DOHH2 (cell line): ENCODE data around the gene LHFPL6.

Source experiments
- CTCF ChIP-seq: fragments of 200-600 bp; sonication (generic); IDR thresholded peaks from one replicate; pipeline ENCODE4 v1.5.1; 2014; ENCODE audit warnings: antibody characterized with exemption, mild to moderate bottlenecking, low read depth, low read length; ENCODE audit not compliant: poor library complexity, severe bottlenecking
- EZH2phosphoT487 ChIP-seq: fragments of 200-600 bp; sonication (generic); IDR thresholded peaks from 2 replicates; pipeline ENCODE4 v1.6.1; 2017; ENCODE audit warnings: borderline replicate concordance, mild to moderate bottlenecking, antibody characterized with exemption, low read length, moderate library complexity, mixed read lengths

- TF ChIP-seq CTCF (no peak), EZH2phosphoT487 (no peak)
Measured at GRCh38 chr13:39486758-39487157, 116.2 kb downstream of the LHFPL6 start.
